HCT116 (cell line): ENCODE measurements around the gene KCNS3. TPM values are rescaled to one million over a fixed set of nuclear protein-coding genes. Genes with fewer than 3 reads are reported as not detected.

ENCODE experiments used
- ATAC-seq: fragments of 200-7000 bp; cut with Tn5 transposase; 2 replicates; pipeline ENCODE4 v1.9.1; 2020; ENCODE audit warnings: mild to moderate bottlenecking, moderate library complexity
- BruUV-seq: library from RNA; stranded (reverse); fragments of 400-500 nt; replicated peaks from 2 replicates; lab custom pipeline; 2021; lab: Mats Ljungman, UMichigan
- CTCF ChIA-PET: fragments of 300-600 bp; sonication (Branson Sonifier 250); formaldehyde crosslinking; loops from one replicate; lab custom pipeline; 2021; ENCODE audit warnings: antibody characterized with exemption; lab: Charles Lee
- POLR2A ChIA-PET: fragments of 300-600, 350-600 bp; sonication (Branson Sonifier 250); formaldehyde crosslinking; loops from one replicate; lab custom pipeline; 2021; ENCODE audit warnings: antibody characterized with exemption; lab: Charles Lee
- RAD21 ChIA-PET, 2 experiments: fragments of 300-600 bp; sonication (Branson Sonifier 250); formaldehyde crosslinking; loops; one replicate each; lab custom pipeline; 2023; ENCODE audit warnings: low total read pairs in 2 of 2; ENCODE audit not compliant: uncharacterized antibody in 2 of 2, unreplicated experiment in 2 of 2, low non-redundant PET in 1 of 2; lab: Charles Lee
- DNase-seq: peaks from one replicate; pipeline ENCODE4 v3.0.0-alpha.2; 2010; ENCODE audit warnings: low read depth, low spot score
- H2AFZ ChIP-seq: fragments of 200-600 bp; shearing (Covaris generic), sonication (generic); 2 replicates; pipeline ENCODE4 v1.6.1; 2017; ENCODE audit warnings: low read depth, mixed run types, mixed read lengths, antibody characterized with exemption, low read length; ENCODE audit not compliant: poor library complexity, severe bottlenecking
- H3K27ac ChIP-seq: 2 replicates; pipeline ENCODE4 v1.5.1; 2012; ENCODE audit warnings: low read depth, low read length
- H3K27me3 ChIP-seq: fragments of 200-600 bp; sonication (generic); 2 replicates; pipeline ENCODE4 v1.6.1; 2016; ENCODE audit warnings: mixed run types, low read length, mixed read lengths; ENCODE audit not compliant: insufficient read depth
- H3K36me3 ChIP-seq, 2 experiments: fragments of 200-500 bp in 1 of 2; fragments of 200-600 bp in 1 of 2; sonication (Bioruptor generic) in 1 of 2; sonication (generic) in 1 of 2; 2 replicates each; pipeline versions ENCODE4 v1.5.1 to v1.6.1; 2014 to 2016; ENCODE audit warnings: low read length in 2 of 2, inconsistent platforms in 1 of 2, mixed read lengths in 1 of 2, mixed run types in 1 of 2; ENCODE audit not compliant: insufficient read depth in 2 of 2, control insufficient read depth in 1 of 2
- H3K4me1 ChIP-seq, 2 experiments: fragments of 200-600 bp in 1 of 2; sonication (generic) in 1 of 2; 2 replicates each; pipeline versions ENCODE4 v1.5.1 to v1.6.1; 2012 to 2017; ENCODE audit warnings: low read length in 2 of 2, inconsistent platforms in 1 of 2, mild to moderate bottlenecking in 1 of 2, mixed read lengths in 1 of 2, mixed run types in 1 of 2, moderate library complexity in 1 of 2; ENCODE audit not compliant: insufficient read depth in 2 of 2, control insufficient read depth in 1 of 2
- H3K4me2 ChIP-seq: fragments of 200-600 bp; sonication (generic); 2 replicates; pipeline ENCODE4 v1.6.1; 2017; ENCODE audit warnings: mixed run types, low read length, mixed read lengths
- H3K4me3 ChIP-seq, 2 experiments: fragments of 200-600 bp in 1 of 2; sonication (generic) in 1 of 2; replicated peaks in 1 of 2; 2 replicates each; pipeline ENCODE4 v1.5.1; 2011 to 2016; ENCODE audit warnings: low read length in 2 of 2, control low read depth in 1 of 2, low read depth in 1 of 2, mild to moderate bottlenecking in 1 of 2, mixed read lengths in 1 of 2, mixed run types in 1 of 2
- H3K79me2 ChIP-seq: fragments of 200-600 bp; sonication (generic); 2 replicates; pipeline ENCODE4 v1.6.1; 2017; ENCODE audit warnings: mild to moderate bottlenecking, mixed run types, low read length, moderate library complexity, mixed read lengths; ENCODE audit not compliant: insufficient read depth
- H3K9ac ChIP-seq: fragments of 200-600 bp; sonication (generic); 2 replicates; pipeline ENCODE4 v1.6.1; 2016; ENCODE audit warnings: low read length, mixed read lengths
- H3K9me2 ChIP-seq: fragments of 200-600 bp; sonication (generic), shearing (Covaris generic); 2 replicates; pipeline ENCODE4 v1.6.1; 2017; ENCODE audit warnings: mixed run types, mild to moderate bottlenecking, moderate library complexity; ENCODE audit not compliant: insufficient read depth
- H3K9me3 ChIP-seq, 2 experiments: fragments of 200-500 bp in 1 of 2; fragments of 200-600 bp in 1 of 2; sonication (Bioruptor generic) in 1 of 2; sonication (generic) in 1 of 2; 2 replicates each; pipeline ENCODE4 v1.6.1; 2014 to 2017; ENCODE audit warnings: low read length in 2 of 2, mixed read lengths in 2 of 2, inconsistent platforms in 1 of 2, low read depth in 1 of 2, mild to moderate bottlenecking in 1 of 2, mixed run types in 1 of 2, moderate library complexity in 1 of 2; ENCODE audit not compliant: control insufficient read depth in 1 of 2, insufficient read depth in 1 of 2
- H4K20me1 ChIP-seq: fragments of 200-600 bp; sonication (generic), shearing (Covaris generic); 2 replicates; pipeline ENCODE4 v1.6.1; 2017; ENCODE audit warnings: mixed run types, mild to moderate bottlenecking, moderate library complexity; ENCODE audit not compliant: insufficient read depth
- CBX3 ChIP-seq: IDR thresholded peaks from 2 replicates; pipeline ENCODE4 v1.6.1; 2012; ENCODE audit warnings: low read depth
- CEBPB ChIP-seq: IDR thresholded peaks from 2 replicates; pipeline ENCODE4 v1.6.1; 2012; ENCODE audit warnings: low read depth
- EGR1 ChIP-seq: IDR thresholded peaks from 2 replicates; pipeline ENCODE4 v1.6.1; 2012; ENCODE audit warnings: low read depth
- EZH2phosphoT487 ChIP-seq: fragments of 200-600 bp; IDR thresholded peaks from 2 replicates; pipeline ENCODE4 v1.6.1; 2018; ENCODE audit warnings: antibody characterized with exemption, borderline replicate concordance
- FOSL1 ChIP-seq: IDR thresholded peaks from 2 replicates; pipeline ENCODE4 v1.6.1; 2012; ENCODE audit warnings: low read depth
- POLR2A ChIP-seq: IDR thresholded peaks from 2 replicates; pipeline ENCODE4 v1.7.0; 2011; ENCODE audit warnings: borderline replicate concordance; ENCODE audit not compliant: insufficient read depth, insufficient read length; ENCODE audit errors: extremely low read depth
- RAD21 ChIP-seq: IDR thresholded peaks from 2 replicates; pipeline ENCODE4 v1.6.1; 2012; ENCODE audit warnings: low read depth, mild to moderate bottlenecking
- REST ChIP-seq: IDR thresholded peaks from 2 replicates; pipeline ENCODE4 v1.6.1; 2012; ENCODE audit warnings: low read depth
- SIN3A ChIP-seq: IDR thresholded peaks from 2 replicates; pipeline ENCODE4 v1.6.1; 2012; ENCODE audit warnings: low read depth
- SP1 ChIP-seq: IDR thresholded peaks from 2 replicates; pipeline ENCODE4 v1.6.1; 2012; ENCODE audit warnings: low read depth
- YY1 ChIP-seq: IDR thresholded peaks from 2 replicates; pipeline ENCODE4 v1.6.1; 2011; ENCODE audit warnings: low read length, low read depth, moderate library complexity, mild to moderate bottlenecking; ENCODE audit not compliant: insufficient replicate concordance; ENCODE audit errors: extremely low read depth
- ZFX ChIP-seq: fragments of 450-650 bp; IDR thresholded peaks from 2 replicates; pipeline ENCODE4 v1.6.1; 2017
- ZNF274 ChIP-seq: fragments of 200-500 bp; sonication (Bioruptor generic); IDR thresholded peaks from 2 replicates; pipeline ENCODE4 v1.6.1; 2014; ENCODE audit warnings: mild to moderate bottlenecking, low read depth, low read length, inconsistent platforms
- intact Hi-C: fragments of 100-400 bp; cut with micrococcal nuclease; formaldehyde crosslinking; loops from 2 replicates; pipeline ENCODE4 v1.10.0; 2022
- total RNA-seq: library from RNA; stranded (reverse); gene quantifications from one replicate; pipeline ENCODE4 v1.2.1, GENCODE V29; 2021; ENCODE audit not compliant: unreplicated experiment

KCNS3 gene
- total RNA-seq, 1 experiment from 2014 or later: 5.2 TPM

DNA sequence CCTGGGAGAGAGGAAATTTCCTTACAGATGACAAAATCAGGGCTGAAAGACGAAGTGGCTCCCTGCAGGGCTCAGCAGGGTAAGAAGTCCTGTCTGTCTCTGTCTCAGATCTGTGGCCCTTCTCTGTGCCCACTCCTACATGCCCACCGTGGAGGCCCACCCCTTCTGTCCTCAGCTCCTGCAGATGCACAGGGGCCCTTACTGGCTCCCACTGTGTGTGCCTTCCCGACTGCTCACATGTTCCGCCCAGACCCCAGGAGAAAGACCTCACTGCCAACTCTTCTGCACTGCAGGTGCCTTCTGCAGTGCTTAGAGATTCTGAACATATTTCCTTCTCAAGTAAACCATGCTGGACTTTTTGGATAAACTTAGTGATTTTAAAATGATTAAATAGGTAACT is 1.9 kb upstream of the KCNS3 start:
- Histone ChIP-seq H4K20me1 (no peaks in the 10 kb centered on the region), H3K4me1 (peaks cover 3 to 22% of the 10 kb centered on the region in 2 experiments; a peak in 3 of 4 replicates), H3K27ac (no peak overlapping the region), H3K9ac (no peak overlapping the region), H3K4me3 (no peak overlapping the region), H3K4me2 (no peak overlapping the region), H3K9me2 (no peaks in the 10 kb centered on the region), H3K27me3 (peaks cover 13% of the 10 kb centered on the region; the same call in 1 of the 2 replicates), H3K9me3 (no peaks in the 10 kb centered on the region), H2AFZ (no peak overlapping the region), H3K79me2 (no peaks in the 10 kb centered on the region), H3K36me3 (no peaks in the 10 kb centered on the region)
- TF ChIP-seq SP1 (no peak), ZFX (no peak), SIN3A (no peak), FOSL1 (no peak), ZNF274 (no peak), EGR1 (no peak), EZH2phosphoT487 (no peak), RAD21 (no peak), YY1 (no peak), REST (no peak), POLR2A (no peak), CEBPB (no peak), CBX3 (no peak)
- ATAC-seq: no peak
- no peak for DNase-seq
- RAD21 ChIA-PET: no interaction called here
- intact Hi-C loops: loop anchor here (5.0 kb wide), 1 partner anchor 124 kb away; the partner anchor contains the start of genes GEN1 and SMC6
- CTCF ChIA-PET: no interaction called here
- no TSS peak for BruUV-seq
- POLR2A ChIA-PET: no interaction called here
